ENCODE data around the gene EEFSEC. TPM values are rescaled to one million over a fixed set of nuclear protein-coding genes. Genes with fewer than 3 reads are reported as not detected.

The EEFSEC gene
- total and polyA plus RNA-seq, 2 experiments from 2014 or later: 10.1 to 16.2 TPM

DNA sequence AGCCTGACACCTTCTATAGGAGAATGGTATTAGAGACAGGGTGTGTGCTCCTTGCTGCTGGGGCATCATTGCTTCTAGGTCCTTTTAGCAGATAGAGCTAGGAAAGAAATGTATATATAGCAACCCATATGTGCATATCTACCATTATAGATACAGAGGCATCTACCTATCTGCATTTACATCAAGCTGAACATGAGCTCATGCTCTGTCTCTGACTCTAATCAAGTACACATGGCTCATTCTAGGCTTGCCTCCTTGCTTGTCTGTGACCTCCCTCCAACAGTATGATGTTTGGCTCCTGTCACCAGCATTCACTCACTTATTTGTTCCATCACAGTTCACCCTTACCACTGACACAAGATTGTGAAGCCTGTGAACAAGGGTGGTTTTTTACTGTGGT lies 133.4 kb downstream of the EEFSEC start:
- H3K4me2 ChIP-seq: no peak overlapping the region
- 0 out of 2 replicates have a peak, but pooled peaks cover 3% of the 10 kb centered on the region for H3K9me2 ChIP-seq (ENCODE audit: insufficient read depth)
- Mint-ChIP-seq H3K9me3 (no peaks in the 10 kb centered on the region; the same call in 2 of the 3 replicates), H3K27ac (no peak overlapping the region), H3K27me3 (ENCODE audit: insufficient read depth, low read depth, poor library complexity) (peaks cover 28% of the 10 kb centered on the region), H3K4me3 (no peak overlapping the region), H3K36me3 (ENCODE audit: low read depth) (no peaks in the 10 kb centered on the region; the same call in 1 of the 3 replicates), H3K4me1 (peaks cover 47% of the 10 kb centered on the region)
- no peak overlapping the region for H3K27ac ChIP-seq (ENCODE audit: low read depth)
- peaks cover 35% of the 10 kb centered on the region for H3K4me1 ChIP-seq (ENCODE audit: insufficient read depth)
- ATAC-seq (no peak), DNase-seq (ENCODE audit: low spot score) (no peak)
- no peaks in the 10 kb centered on the region for H4K20me1 ChIP-seq (replicated peaks; ENCODE audit: insufficient read depth)
- H3K36me3 ChIP-seq (ENCODE audit: insufficient read depth): no peaks in the 10 kb centered on the region
- H3K27me3 ChIP-seq (ENCODE audit: insufficient read depth): no peaks in the 10 kb centered on the region
- no peak for TF ChIP-seq EZH2phosphoT487 (IDR thresholded peaks at IDR 0.05; ENCODE audit: unreplicated experiment)
- no peak for TF ChIP-seq ZNF114 (CRISPR knock-in tag; IDR thresholded peaks at IDR 0.05)
- TF ChIP-seq POLR2AphosphoS5 (IDR thresholded peaks at IDR 0.05; ENCODE audit: low read depth): no peak
- TF ChIP-seq ZNF331 (CRISPR knock-in tag; IDR thresholded peaks at IDR 0.05; ENCODE audit: low read depth): no peak
- TF ChIP-seq, protein P1, sequence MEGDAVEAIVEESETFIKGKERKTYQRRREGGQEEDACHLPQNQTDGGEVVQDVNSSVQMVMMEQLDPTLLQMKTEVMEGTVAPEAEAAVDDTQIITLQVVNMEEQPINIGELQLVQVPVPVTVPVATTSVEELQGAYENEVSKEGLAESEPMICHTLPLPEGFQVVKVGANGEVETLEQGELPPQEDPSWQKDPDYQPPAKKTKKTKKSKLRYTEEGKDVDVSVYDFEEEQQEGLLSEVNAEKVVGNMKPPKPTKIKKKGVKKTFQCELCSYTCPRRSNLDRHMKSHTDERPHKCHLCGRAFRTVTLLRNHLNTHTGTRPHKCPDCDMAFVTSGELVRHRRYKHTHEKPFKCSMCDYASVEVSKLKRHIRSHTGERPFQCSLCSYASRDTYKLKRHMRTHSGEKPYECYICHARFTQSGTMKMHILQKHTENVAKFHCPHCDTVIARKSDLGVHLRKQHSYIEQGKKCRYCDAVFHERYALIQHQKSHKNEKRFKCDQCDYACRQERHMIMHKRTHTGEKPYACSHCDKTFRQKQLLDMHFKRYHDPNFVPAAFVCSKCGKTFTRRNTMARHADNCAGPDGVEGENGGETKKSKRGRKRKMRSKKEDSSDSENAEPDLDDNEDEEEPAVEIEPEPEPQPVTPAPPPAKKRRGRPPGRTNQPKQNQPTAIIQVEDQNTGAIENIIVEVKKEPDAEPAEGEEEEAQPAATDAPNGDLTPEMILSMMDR (conservative IDR thresholded peaks at IDR 0.05; ENCODE audit: low read depth in 2 of 2): no peak
- TF ChIP-seq NANOG (IDR thresholded peaks at IDR 0.05; ENCODE audit: borderline replicate concordance): no peak
- TF ChIP-seq STAT1 (IDR thresholded peaks at IDR 0.05; ENCODE audit: unreplicated experiment): no peak
- TF ChIP-seq EZH2 (IDR thresholded peaks at IDR 0.05; ENCODE audit: low read depth, unreplicated experiment): no peak
- TF ChIP-seq CREB1 (CRISPR knock-in tag; IDR thresholded peaks at IDR 0.05; ENCODE audit: low read depth): no peak
- TF ChIP-seq, protein P2, sequence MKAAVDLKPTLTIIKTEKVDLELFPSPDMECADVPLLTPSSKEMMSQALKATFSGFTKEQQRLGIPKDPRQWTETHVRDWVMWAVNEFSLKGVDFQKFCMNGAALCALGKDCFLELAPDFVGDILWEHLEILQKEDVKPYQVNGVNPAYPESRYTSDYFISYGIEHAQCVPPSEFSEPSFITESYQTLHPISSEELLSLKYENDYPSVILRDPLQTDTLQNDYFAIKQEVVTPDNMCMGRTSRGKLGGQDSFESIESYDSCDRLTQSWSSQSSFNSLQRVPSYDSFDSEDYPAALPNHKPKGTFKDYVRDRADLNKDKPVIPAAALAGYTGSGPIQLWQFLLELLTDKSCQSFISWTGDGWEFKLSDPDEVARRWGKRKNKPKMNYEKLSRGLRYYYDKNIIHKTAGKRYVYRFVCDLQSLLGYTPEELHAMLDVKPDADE (IDR thresholded peaks at IDR 0.05): no peak
- no peak for TF ChIP-seq JUNB (IDR thresholded peaks at IDR 0.05; ENCODE audit: unreplicated experiment)
- no peak for TF ChIP-seq ZNF462 (CRISPR knock-in tag; IDR thresholded peaks at IDR 0.05)
- no peak for TF ChIP-seq REST (IDR thresholded peaks at IDR 0.05; ENCODE audit: unreplicated experiment)
- H3K4me3 ChIP-seq: no peak overlapping the region
- no peak overlapping the region for H2AFZ ChIP-seq
- H3K79me2 ChIP-seq (replicated peaks; ENCODE audit: insufficient read depth): no peaks in the 10 kb centered on the region
- H3F3A ChIP-seq (replicated peaks; ENCODE audit: low read depth): no peaks in the 10 kb centered on the region
